Right cardiac atrium (tissue), 5 donors: ENCODE results near the gene MYZAP. TPM values are rescaled to one million over a fixed set of nuclear protein-coding genes. Genes with fewer than 3 reads are reported as not detected.

ENCODE experiments used
- ATAC-seq, 2 donors: fragments of 200-7000 bp; cut with Tn5 transposase; one replicate each; pipeline versions ENCODE4 v1.8.0 to v1.9.1; 2020; ENCODE audit warnings: moderate library complexity in 2 of 2, mild to moderate bottlenecking in 1 of 2
- DNase-seq, 3 donors: peaks; one replicate each; pipeline ENCODE4 v3.0.0-alpha.2; 2020
- H3K27ac ChIP-seq: one replicate; pipeline ENCODE4 v1.5.1; 2013; ENCODE audit warnings: mild to moderate bottlenecking, low read length, control low read depth, moderate library complexity
- H3K27me3 ChIP-seq: one replicate; pipeline ENCODE4 v1.6.1; 2013; ENCODE audit not compliant: control insufficient read depth, insufficient read depth
- H3K4me1 ChIP-seq: one replicate; pipeline ENCODE4 v1.6.1; 2013; ENCODE audit warnings: low read length; ENCODE audit not compliant: control insufficient read depth, insufficient read depth
- H3K4me3 ChIP-seq: one replicate; pipeline ENCODE4 v1.5.1; 2013; ENCODE audit warnings: low read length, control low read depth
- H3K9me3 ChIP-seq: one replicate; pipeline ENCODE4 v1.6.1; 2013; ENCODE audit warnings: low read length; ENCODE audit not compliant: control insufficient read depth
- WGBS: extraction: QIAGEN DNeasy Blood & Tissue Kit; methylation state at CpG from one replicate; pipeline ENCODE4 v1.1.7; 2013; 5-methylcytosine and 5-hydroxymethylcytosine counted together
- intact Hi-C, 4 donors: fragments of 100-400 bp; cut with DNase I; formaldehyde crosslinking; loops; one replicate each; pipeline versions ENCODE4 v1.11.0 to v1.14.0; 2022 to 2023
- polyA plus RNA-seq: library from polyadenylated mRNA; stranded (reverse); fragments of 200-250 nt; gene quantifications from one replicate; pipeline ENCODE4 v1.2.3, GENCODE V29; 2013
- total RNA-seq, 4 donors: library from RNA; stranded (reverse); fragmentation: NEBNext Ultra II Directional; extraction: Animal tissue kit (Norgen Biotek cat#: 25700); gene quantifications; one replicate each; pipeline ENCODE4 v1.2.1, GENCODE V29; 2021
- donor health status: healthy with polysubstance abuse.
- donor health status: DM: no; HTN: yes; CAD: no.
- donor health status: DM: no; HTN: no; CAD: no.
- donor health status: DM: no; HTN: yes; CAD: no; lungs with severe emphysema.
- donor health status: DM: yes; HTN: yes; CAD: no.

MYZAP gene
- total and polyA plus RNA-seq, 5 donors: 557 to 764 (median 620) TPM

GRCh38 chr15:57696146-57696545 lies 104.4 kb downstream of the MYZAP start:
- intact Hi-C loops: no loop called here
- H3K9me3 ChIP-seq: no peaks in the 10 kb centered on the region
- 66% methylated on average over 5 of the region's 5 CpGs for WGBS
- no peaks in the 10 kb centered on the region for H3K27me3 ChIP-seq
- peaks cover 7% of the 10 kb centered on the region for H3K4me1 ChIP-seq
- DNase-seq: no peak
- no peak for ATAC-seq
- no peak overlapping the region for H3K4me3 ChIP-seq
- no peak overlapping the region for H3K27ac ChIP-seq

- WGBS: 87% methylated on average over 4 of the region's 4 CpGs
- intact Hi-C loops: no loop called here
- DNase-seq (no peak), ATAC-seq (no peak)
- no peak overlapping the region for H3K4me3 ChIP-seq
- H3K4me1 ChIP-seq: peaks cover 2% of the 10 kb centered on the region
- H3K9me3 ChIP-seq: no peaks in the 10 kb centered on the region
- H3K27me3 ChIP-seq: no peaks in the 10 kb centered on the region
- no peak overlapping the region for H3K27ac ChIP-seq
Measured at GRCh38 chr15:57697588-57697987, 105.9 kb downstream of the MYZAP start.

- DNase-seq: no peak
- H3K27me3 ChIP-seq: no peaks in the 10 kb centered on the region
- H3K4me3 ChIP-seq: no peak overlapping the region
- no peaks in the 10 kb centered on the region for H3K9me3 ChIP-seq
- intact Hi-C loops: no loop called here
- peaks cover 2% of the 10 kb centered on the region for H3K4me1 ChIP-seq
- H3K27ac ChIP-seq: no peak overlapping the region
- ATAC-seq: no peak
Measured at GRCh38 chr15:57698243-57698642, 106.5 kb downstream of the MYZAP start.

- Histone ChIP-seq H3K4me3 (no peak overlapping the region), H3K27ac (no peak overlapping the region), H3K9me3 (no peaks in the 10 kb centered on the region), H3K27me3 (no peaks in the 10 kb centered on the region), H3K4me1 (peaks cover 2% of the 10 kb centered on the region)
- 73% methylated on average over 4 of the region's 4 CpGs for WGBS
- DNase-seq (no peak), ATAC-seq (no peak)
- intact Hi-C loops: no loop called here
Measured at GRCh38 chr15:57698991-57699390, 107.3 kb downstream of the MYZAP start.

- H3K9me3 ChIP-seq: no peaks in the 10 kb centered on the region
- 40% methylated on average over 2 of the region's 2 CpGs for WGBS
- H3K4me3 ChIP-seq: no peak overlapping the region
- no peaks in the 10 kb centered on the region for H3K27me3 ChIP-seq
- H3K27ac ChIP-seq: no peak overlapping the region
- no peaks in the 10 kb centered on the region for H3K4me1 ChIP-seq
- intact Hi-C loops: loop anchor here in 1 of 4 donors (10.0 kb wide), 1 partner anchor 149 kb away; no protein-coding TSS in a partner anchor
- DNase-seq (no peak), ATAC-seq (no peak)
Measured at GRCh38 chr15:57703387-57703786, 111.7 kb downstream of the MYZAP start.

GRCh38 chr15:57704441-57704840 lies 112.7 kb downstream of the MYZAP start:
- WGBS: 52% methylated on average over 3 of the region's 3 CpGs
- intact Hi-C loops: loop anchor here in 1 of 4 donors (10.0 kb wide), 1 partner anchor 150 kb away; no protein-coding TSS in a partner anchor
- H3K4me3 ChIP-seq: no peak overlapping the region
- DNase-seq: no peak
- H3K9me3 ChIP-seq: no peaks in the 10 kb centered on the region
- H3K27ac ChIP-seq: no peak overlapping the region
- no peak for ATAC-seq
- H3K27me3 ChIP-seq: no peaks in the 10 kb centered on the region
- H3K4me1 ChIP-seq: no peaks in the 10 kb centered on the region

GRCh38 chr15:57705746-57706404 lies 114.2 kb downstream of the MYZAP start:
- intact Hi-C loops: loop anchor here in 2 of 4 donors (5.0 to 10.0 kb wide), 2 partner anchors 144 to 151 kb away; no protein-coding TSS in a partner anchor
- 77% methylated on average over 12 of the region's 12 CpGs for WGBS

GRCh38 chr15:57706405-57707209 lies 114.9 kb downstream of the MYZAP start, which contains the start of gene POLR2M:
Gene POLR2M (plus strand): TSS chr15:57706714. CDS start chr15:57706843, 129 bp downstream.
- ATAC-seq: peak; percentile 94 to 95
- Histone ChIP-seq H3K27ac (peak within 1 kb of the TSS; percentile 92), H3K4me1 (no peaks in the 10 kb centered on the region), H3K9me3 (no peaks in the 10 kb centered on the region), H3K27me3 (no peaks in the 10 kb centered on the region), H3K4me3 (peak within 1 kb of the TSS; percentile 81)
- DNase-seq: peak; percentile 97 to 98 (median 97)
- intact Hi-C loops: loop anchor here in 2 of 4 donors (5.0 to 10.0 kb wide), 2 partner anchors 144 to 152 kb away; no protein-coding TSS in a partner anchor
- 3% methylated on average over 70 of the region's 70 CpGs for WGBS

More at GRCh38 chr15:57705746-57706404, 114.2 kb downstream of the MYZAP start:
- Histone ChIP-seq H3K9me3 (no peaks in the 10 kb centered on the region), H3K27me3 (no peaks in the 10 kb centered on the region), H3K4me3 (peak overlapping the region; percentile 81), H3K27ac (peak overlapping the region; percentile 85), H3K4me1 (no peaks in the 10 kb centered on the region)
- no peak for DNase-seq
- ATAC-seq: peak; percentile 24 to 39

- ATAC-seq (no peak), DNase-seq (no peak)
- H3K4me3 ChIP-seq: peak overlapping the region; percentile 81
- H3K4me1 ChIP-seq: no peaks in the 10 kb centered on the region
- intact Hi-C loops: loop anchor here in 2 of 4 donors (5.0 to 10.0 kb wide), 2 partner anchors 146 to 153 kb away; no protein-coding TSS in a partner anchor
- H3K27me3 ChIP-seq: no peaks in the 10 kb centered on the region
- 31% methylated on average over 4 of the region's 4 CpGs for WGBS
- no peaks in the 10 kb centered on the region for H3K9me3 ChIP-seq
- no peak overlapping the region for H3K27ac ChIP-seq
Measured at GRCh38 chr15:57708047-57708446, 116.3 kb downstream of the MYZAP start.

- 73% methylated on average over 2 of the region's 2 CpGs for WGBS
- Histone ChIP-seq H3K9me3 (no peaks in the 10 kb centered on the region), H3K27ac (no peak overlapping the region), H3K4me1 (no peaks in the 10 kb centered on the region), H3K4me3 (no peak overlapping the region), H3K27me3 (no peaks in the 10 kb centered on the region)
- no peak for DNase-seq
- ATAC-seq: peak in 1 of 2 donors; percentile 47
- intact Hi-C loops: no loop called here
Measured at GRCh38 chr15:57718309-57718708, 126.6 kb downstream of the MYZAP start.

GRCh38 chr15:57720867-57721266 lies 129.2 kb downstream of the MYZAP start:
- 56% methylated on average over 3 of the region's 3 CpGs for WGBS
- H3K27me3 ChIP-seq: no peaks in the 10 kb centered on the region
- ATAC-seq (no peak), DNase-seq (no peak)
- intact Hi-C loops: no loop called here
- no peaks in the 10 kb centered on the region for H3K9me3 ChIP-seq
- H3K4me3 ChIP-seq: no peak overlapping the region
- H3K27ac ChIP-seq: no peak overlapping the region
- H3K4me1 ChIP-seq: no peaks in the 10 kb centered on the region
